NCI-H146 treated with DMSO at 0.1 percent for 48 hours (cell line): ENCODE data around the gene AHNAK.

ENCODE experiments used
- DNase-seq: peaks from one replicate; lab custom pipeline; 2025; ENCODE audit not compliant: unreplicated experiment; lab: John Stamatoyannopoulos, UW

AHNAK gene

GRCh38 chr11:62435846-62436660, 110.6 kb downstream of the AHNAK start:
- no peak for DNase-seq

GRCh38 chr11:62433904-62434276, 112.7 kb downstream of the AHNAK start:
- DNase-seq: no peak

- DNase-seq: no peak
Observed at GRCh38 chr11:62433141-62433903, 113.3 kb downstream of the AHNAK start.

- no peak for DNase-seq
Observed at GRCh38 chr11:62432695-62433094, 113.9 kb downstream of the AHNAK start.

- no peak for DNase-seq
Observed at GRCh38 chr11:62431171-62431901, 115.3 kb downstream of the AHNAK start.

- no peak for DNase-seq
Observed at GRCh38 chr11:62430425-62430824, 116.2 kb downstream of the AHNAK start.

GRCh38 chr11:62428871-62429560, 117.6 kb downstream of the AHNAK start:
- no peak for DNase-seq

GRCh38 chr11:62427630-62428233, 118.9 kb downstream of the AHNAK start:
- DNase-seq: no peak

GRCh38 chr11:62423012-62423411, 123.6 kb downstream of the AHNAK start:
- DNase-seq: no peak

- DNase-seq: no peak
Observed at GRCh38 chr11:62421996-62422395, 124.6 kb downstream of the AHNAK start.

- no peak for DNase-seq
Observed at GRCh38 chr11:62420882-62421281, 125.7 kb downstream of the AHNAK start.

- DNase-seq: no peak
Observed at GRCh38 chr11:62419943-62420342, 126.7 kb downstream of the AHNAK start.

- DNase-seq: no peak
Observed at GRCh38 chr11:62419314-62419929, 127.2 kb downstream of the AHNAK start.

- DNase-seq: no peak
Observed at GRCh38 chr11:62418733-62419132, 127.9 kb downstream of the AHNAK start, which contains the start of gene SCGB1A1. Gene SCGB1A1 (plus strand): TSS chr11:62419033. CDS start chr11:62419096, 63 bp downstream.

- DNase-seq: no peak
Observed at GRCh38 chr11:62418136-62418535, 128.5 kb downstream of the AHNAK start.

- DNase-seq: no peak
Observed at GRCh38 chr11:62416596-62416995, 130.0 kb downstream of the AHNAK start.

GRCh38 chr11:62413060-62413696, 133.4 kb downstream of the AHNAK start:
- no peak for DNase-seq

GRCh38 chr11:62411524-62411923, 135.1 kb downstream of the AHNAK start:
- DNase-seq: no peak

GRCh38 chr11:62410972-62411371, 135.6 kb downstream of the AHNAK start:
- DNase-seq: no peak

- no peak for DNase-seq
Observed at GRCh38 chr11:62409831-62410230, 136.8 kb downstream of the AHNAK start.
